GM23248 (cell line): ENCODE results near the gene P3H1.

ENCODE experiments used
- EZH2 ChIP-seq: fragments of 200-600 bp; sonication (generic); IDR thresholded peaks from 2 replicates; pipeline ENCODE4 v1.6.1; 2018; ENCODE audit warnings: antibody characterized with exemption, mild to moderate bottlenecking; ENCODE audit not compliant: insufficient read depth, poor library complexity, severe bottlenecking
- EZH2phosphoT487 ChIP-seq: fragments of 200-600 bp; sonication (generic); IDR thresholded peaks from 2 replicates; pipeline ENCODE4 v1.6.1; 2018; ENCODE audit warnings: antibody characterized with exemption, moderate library complexity, mild to moderate bottlenecking, low read depth; ENCODE audit not compliant: insufficient read depth

- TF ChIP-seq EZH2 = no peak
- TF ChIP-seq EZH2phosphoT487 = no peak
Measured at GRCh38 chr1:42734201-42735035, 32.4 kb downstream of the P3H1 start.
